Measurements from ENCODE around the gene CKB. TPM values are rescaled to one million over a fixed set of nuclear protein-coding genes. Genes with fewer than 3 reads are reported as not detected.

The CKB gene
- total RNA-seq, 1 donor from 2014 or later, result 178 TPM

GRCh38 chr14:103530831-103531230 lies 8.2 kb upstream of the CKB start:
- DNase-seq (ENCODE audit: low read depth), result no peak
- Histone ChIP-seq H2AFZ (ENCODE audit: low read depth, low read length) (no peak overlapping the region), H4K20me1 (ENCODE audit: insufficient read depth, low read length) (peaks cover 41% of the 10 kb centered on the region), H3K4me1 (ENCODE audit: insufficient read depth, low read length) (peaks cover 20% of the 10 kb centered on the region), H3K9me3 (ENCODE audit: insufficient read depth, low read depth, low read length) (no peaks in the 10 kb centered on the region), H3K36me3 (ENCODE audit: insufficient read depth, low read length) (no peaks in the 10 kb centered on the region), H3K4me3 (ENCODE audit: insufficient read depth, low read depth, low read length) (no peak overlapping the region), H3K4me2 (ENCODE audit: low read length) (no peak overlapping the region), H3K79me2 (ENCODE audit: insufficient read depth, low read length) (peaks cover 37% of the 10 kb centered on the region), H3K27me3 (ENCODE audit: insufficient read depth, low read length) (no peaks in the 10 kb centered on the region), H3K9ac (ENCODE audit: low read length) (no peak overlapping the region), H3K27ac (ENCODE audit: low read depth, low read length) (no peak overlapping the region)
- H3K4me1 Mint-ChIP-seq (ENCODE audit: low read depth, unreplicated experiment), result peaks cover 16% of the 10 kb centered on the region
- TF ChIP-seq CTCF (IDR thresholded peaks at IDR 0.05; ENCODE audit: insufficient read depth, low read depth, low read length), result no peak
- H3K27me3 Mint-ChIP-seq (ENCODE audit: low read depth, unreplicated experiment), result no peaks in the 10 kb centered on the region
- no peak overlapping the region for H3K27ac Mint-ChIP-seq (ENCODE audit: unreplicated experiment)
- H3K4me3 Mint-ChIP-seq (ENCODE audit: unreplicated experiment), result no peak overlapping the region
- H3K36me3 Mint-ChIP-seq (ENCODE audit: low read depth, unreplicated experiment), result peaks cover 6% of the 10 kb centered on the region
- no peak for FAIRE-seq
- H3K9me3 Mint-ChIP-seq (ENCODE audit: unreplicated experiment), result no peaks in the 10 kb centered on the region

- Histone ChIP-seq H3K27me3 (ENCODE audit: insufficient read depth, low read length) (no peaks in the 10 kb centered on the region), H3K79me2 (ENCODE audit: insufficient read depth, low read length) (peaks cover 37% of the 10 kb centered on the region), H3K9ac (ENCODE audit: low read length) (no peak overlapping the region), H2AFZ (ENCODE audit: low read depth, low read length) (no peak overlapping the region), H3K9me3 (ENCODE audit: insufficient read depth, low read depth, low read length) (no peaks in the 10 kb centered on the region), H3K27ac (ENCODE audit: low read depth, low read length) (no peak overlapping the region), H3K4me2 (ENCODE audit: low read length) (peak overlapping the region; percentile 89), H3K4me1 (ENCODE audit: insufficient read depth, low read length) (peaks cover 20% of the 10 kb centered on the region), H4K20me1 (ENCODE audit: insufficient read depth, low read length) (peaks cover 37% of the 10 kb centered on the region), H3K36me3 (ENCODE audit: insufficient read depth, low read length) (no peaks in the 10 kb centered on the region), H3K4me3 (ENCODE audit: insufficient read depth, low read depth, low read length) (no peak overlapping the region)
- H3K9me3 Mint-ChIP-seq (ENCODE audit: unreplicated experiment), result no peaks in the 10 kb centered on the region
- H3K4me1 Mint-ChIP-seq (ENCODE audit: low read depth, unreplicated experiment), result peaks cover 16% of the 10 kb centered on the region
- H3K36me3 Mint-ChIP-seq (ENCODE audit: low read depth, unreplicated experiment), result peaks cover 6% of the 10 kb centered on the region
- no peak for TF ChIP-seq EZH2 (IDR thresholded peaks at IDR 0.05; ENCODE audit: insufficient read depth, low read length)
- no peak for TF ChIP-seq CTCF (IDR thresholded peaks at IDR 0.05; ENCODE audit: insufficient read depth, low read depth, low read length)
- H3K4me3 Mint-ChIP-seq (ENCODE audit: unreplicated experiment), result peak overlapping the region; percentile 96
- DNase-seq (ENCODE audit: low read depth), result no peak
- H3K27me3 Mint-ChIP-seq (ENCODE audit: low read depth, unreplicated experiment), result no peaks in the 10 kb centered on the region
- peak overlapping the region; percentile 69 for H3K27ac Mint-ChIP-seq (ENCODE audit: unreplicated experiment)
- no peak for FAIRE-seq
These were observed 7.8 kb upstream of the CKB start for GRCh38 chr14:103530390-103530789.

GRCh38 chr14:103529383-103530365 lies 7.0 kb upstream of the CKB start:
- no peaks in the 10 kb centered on the region for H3K27me3 ChIP-seq (ENCODE audit: insufficient read depth, low read length)
- peaks cover 34% of the 10 kb centered on the region for H4K20me1 ChIP-seq (ENCODE audit: insufficient read depth, low read length)
- no peaks in the 10 kb centered on the region for H3K27me3 Mint-ChIP-seq (ENCODE audit: low read depth, unreplicated experiment)
- H3K4me2 ChIP-seq (ENCODE audit: low read length), result peak overlapping the region; percentile 89
- H3K27ac ChIP-seq (ENCODE audit: low read depth, low read length), result peak overlapping the region; percentile 65
- FAIRE-seq (no peak), DNase-seq (ENCODE audit: low read depth) (no peak)
- H2AFZ ChIP-seq (ENCODE audit: low read depth, low read length), result peak overlapping the region; percentile 52
- H3K9me3 Mint-ChIP-seq (ENCODE audit: unreplicated experiment), result no peaks in the 10 kb centered on the region
- TF ChIP-seq CTCF (IDR thresholded peaks at IDR 0.05; ENCODE audit: insufficient read depth, low read depth, low read length) (no peak), EZH2 (IDR thresholded peaks at IDR 0.05; ENCODE audit: insufficient read depth, low read length) (no peak)
- H3K9me3 ChIP-seq (ENCODE audit: insufficient read depth, low read depth, low read length), result no peaks in the 10 kb centered on the region
- H3K9ac ChIP-seq (ENCODE audit: low read length), result peak overlapping the region; percentile 89
- H3K27ac Mint-ChIP-seq (ENCODE audit: unreplicated experiment), result peak overlapping the region; percentile 89
- no peaks in the 10 kb centered on the region for H3K36me3 ChIP-seq (ENCODE audit: insufficient read depth, low read length)
- peaks cover 16% of the 10 kb centered on the region for H3K4me1 Mint-ChIP-seq (ENCODE audit: low read depth, unreplicated experiment)
- peaks cover 6% of the 10 kb centered on the region for H3K36me3 Mint-ChIP-seq (ENCODE audit: low read depth, unreplicated experiment)
- peak overlapping the region; percentile 82 for H3K4me3 ChIP-seq (ENCODE audit: insufficient read depth, low read depth, low read length)
- H3K4me1 ChIP-seq (ENCODE audit: insufficient read depth, low read length), result peaks cover 20% of the 10 kb centered on the region
- H3K79me2 ChIP-seq (ENCODE audit: insufficient read depth, low read length), result peaks cover 37% of the 10 kb centered on the region
- peak overlapping the region; percentile 96 for H3K4me3 Mint-ChIP-seq (ENCODE audit: unreplicated experiment)

Data from astrocyte (in vitro differentiated cells and primary cell).